GM12801 (cell line): ENCODE results near the gene PKN3.

Source experiments
- TF ChIP-seq, protein P1 (sequence below): IDR thresholded peaks from one replicate; pipeline ENCODE4 v1.5.1; 2011; ENCODE audit warnings: control low read depth; ENCODE audit not compliant: insufficient read length; ENCODE audit errors: extremely low read depth

The PKN3 gene

DNA sequence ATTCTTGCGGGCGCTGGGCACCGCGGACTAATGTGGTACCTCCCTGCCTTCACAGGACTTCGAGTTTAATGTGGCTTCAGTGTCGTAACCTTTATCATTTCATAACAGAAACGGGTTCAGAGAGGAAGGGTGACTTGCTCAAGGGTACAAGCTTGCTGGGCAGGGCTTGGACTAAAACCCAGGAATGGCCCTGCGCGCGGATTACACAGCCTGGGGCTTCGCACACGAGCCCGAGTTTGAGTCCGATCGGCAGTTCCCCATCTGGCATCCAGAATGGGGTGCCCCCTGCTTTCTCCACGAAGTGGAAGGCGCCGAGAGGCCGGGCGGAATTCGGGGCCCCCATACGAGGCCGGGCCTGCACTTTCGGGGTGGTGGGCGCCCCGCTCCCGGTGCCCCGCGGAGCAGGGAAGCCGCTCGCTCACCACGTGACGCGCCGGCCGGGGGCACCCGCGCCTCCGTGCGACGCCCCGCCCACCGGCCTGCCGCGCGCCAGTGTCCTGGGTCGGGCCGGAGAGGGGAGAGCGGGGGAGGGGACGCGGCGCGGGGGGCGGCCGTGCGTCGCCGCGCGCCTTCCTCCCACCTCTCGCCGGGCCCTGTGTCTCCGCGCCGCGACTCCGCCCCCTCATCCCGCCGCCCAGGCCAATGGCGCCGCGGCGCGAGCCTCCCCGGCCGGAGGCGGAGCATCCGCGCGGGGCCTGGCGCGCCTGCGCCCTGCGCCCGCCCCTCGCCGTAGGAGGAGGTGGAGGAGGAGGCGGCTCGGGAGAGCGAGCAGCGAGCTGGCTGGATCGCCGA is 13.6 kb upstream of the PKN3 start, which contains the start of gene SET:
Gene SET, plus strand, starts transcription at position 722 of the 792 bp plus-strand sequence. CDS start 361 bp downstream, outside the sequence.
- TF ChIP-seq, protein P1, sequence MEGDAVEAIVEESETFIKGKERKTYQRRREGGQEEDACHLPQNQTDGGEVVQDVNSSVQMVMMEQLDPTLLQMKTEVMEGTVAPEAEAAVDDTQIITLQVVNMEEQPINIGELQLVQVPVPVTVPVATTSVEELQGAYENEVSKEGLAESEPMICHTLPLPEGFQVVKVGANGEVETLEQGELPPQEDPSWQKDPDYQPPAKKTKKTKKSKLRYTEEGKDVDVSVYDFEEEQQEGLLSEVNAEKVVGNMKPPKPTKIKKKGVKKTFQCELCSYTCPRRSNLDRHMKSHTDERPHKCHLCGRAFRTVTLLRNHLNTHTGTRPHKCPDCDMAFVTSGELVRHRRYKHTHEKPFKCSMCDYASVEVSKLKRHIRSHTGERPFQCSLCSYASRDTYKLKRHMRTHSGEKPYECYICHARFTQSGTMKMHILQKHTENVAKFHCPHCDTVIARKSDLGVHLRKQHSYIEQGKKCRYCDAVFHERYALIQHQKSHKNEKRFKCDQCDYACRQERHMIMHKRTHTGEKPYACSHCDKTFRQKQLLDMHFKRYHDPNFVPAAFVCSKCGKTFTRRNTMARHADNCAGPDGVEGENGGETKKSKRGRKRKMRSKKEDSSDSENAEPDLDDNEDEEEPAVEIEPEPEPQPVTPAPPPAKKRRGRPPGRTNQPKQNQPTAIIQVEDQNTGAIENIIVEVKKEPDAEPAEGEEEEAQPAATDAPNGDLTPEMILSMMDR, result no peak

DNA sequence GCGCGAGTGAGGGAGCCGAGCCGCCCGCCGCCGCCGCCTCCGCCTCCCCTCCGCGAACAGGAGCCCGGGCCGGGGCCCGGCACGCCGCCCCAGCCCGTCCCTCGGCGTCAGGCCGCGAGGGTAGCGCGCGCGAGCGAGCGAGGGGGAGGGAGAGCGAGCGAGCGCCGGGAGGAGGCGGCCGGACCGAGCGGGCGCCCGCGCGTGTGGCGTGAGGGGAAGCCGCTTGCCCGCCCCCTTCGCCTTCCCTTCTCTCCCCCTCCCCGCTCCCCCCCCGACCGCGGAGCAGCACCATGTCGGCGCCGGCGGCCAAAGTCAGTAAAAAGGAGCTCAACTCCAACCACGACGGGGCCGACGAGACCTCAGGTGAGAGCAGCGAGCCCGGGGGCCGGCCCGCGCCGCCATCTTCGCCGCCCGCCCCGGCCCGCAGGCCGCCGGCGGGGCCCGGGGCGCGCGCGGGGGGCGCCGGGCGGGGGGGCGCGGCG is 13.0 kb upstream of the PKN3 start:
- TF ChIP-seq, protein P1, result no peak

GRCh38 chr9:128689820-128690683 is 12.3 kb upstream of the PKN3 start:
- TF ChIP-seq, protein P1, result no peak

DNA sequence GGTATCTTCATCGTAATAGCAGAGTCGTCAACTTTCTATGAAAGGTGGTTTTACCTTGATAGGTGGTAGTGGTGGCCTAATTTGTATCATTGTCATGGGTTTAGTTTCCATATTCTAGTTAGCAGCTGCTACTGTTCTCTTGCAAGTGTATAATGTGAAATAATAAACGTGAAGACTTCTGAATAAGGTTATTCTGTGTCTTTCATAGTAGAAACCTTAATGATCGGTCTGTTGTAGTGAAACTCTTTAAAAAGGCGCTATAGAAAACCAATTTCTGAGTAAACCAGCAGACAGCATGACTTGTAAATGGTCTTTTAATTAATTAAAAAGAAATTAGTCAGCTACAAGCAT is 11.6 kb upstream of the PKN3 start:
- TF ChIP-seq, protein P1, result no peak

DNA sequence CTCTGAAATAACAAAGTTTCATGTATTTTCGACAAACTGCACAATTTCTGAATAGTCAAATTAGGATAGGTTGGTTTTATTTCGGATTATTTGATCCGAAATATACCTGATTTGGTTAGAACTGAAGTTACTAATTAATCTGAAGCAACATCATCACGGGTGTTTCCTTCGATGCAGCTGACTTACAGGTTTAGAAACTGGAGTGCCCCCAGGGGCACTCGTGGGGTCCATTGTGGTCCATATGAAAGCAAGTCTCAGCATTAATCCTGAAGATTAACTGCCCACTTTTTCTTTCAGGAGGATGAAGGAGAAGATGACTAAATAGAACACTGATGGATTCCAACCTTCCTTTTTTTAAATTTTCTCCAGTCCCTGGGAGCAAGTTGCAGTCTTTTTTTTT is 8.0 kb upstream of the PKN3 start:
- TF ChIP-seq, protein P1, result no peak

DNA sequence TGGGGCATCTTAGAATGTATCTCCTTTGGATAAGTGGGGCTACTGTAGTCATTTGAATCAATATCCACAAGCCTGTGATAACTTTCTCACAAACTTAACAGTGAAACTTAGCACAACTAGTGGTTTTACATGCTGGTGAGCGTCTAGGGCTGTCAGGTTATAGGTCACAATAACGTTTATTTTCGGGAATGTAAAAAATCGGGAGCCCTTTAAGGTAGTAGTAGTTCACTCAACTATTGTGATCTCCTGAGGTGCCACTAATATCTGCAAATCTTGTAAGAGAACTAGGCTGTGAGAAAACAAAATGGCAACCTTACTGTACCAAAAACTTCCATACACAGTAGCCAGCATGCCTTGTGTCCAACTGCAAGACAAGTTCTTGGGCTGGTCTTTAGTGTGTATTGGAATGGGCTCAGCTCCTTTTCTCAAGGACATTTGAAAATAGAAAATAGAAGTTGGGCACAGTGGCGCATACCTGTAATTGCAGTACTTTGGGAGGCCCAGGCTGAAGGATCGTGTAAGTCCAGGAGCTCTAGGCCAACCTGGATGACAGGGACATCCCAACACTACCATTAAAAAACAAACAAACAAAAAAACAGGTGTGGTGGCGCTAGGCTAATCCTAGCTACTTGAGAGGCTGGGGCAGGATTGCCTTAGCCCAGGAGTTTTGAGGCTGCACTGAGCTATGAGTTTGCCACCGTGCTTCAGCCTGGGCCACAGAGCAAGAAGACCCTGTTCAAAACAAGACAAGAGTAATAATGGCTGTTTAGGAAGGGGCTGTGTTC is 5.2 kb upstream of the PKN3 start:
- TF ChIP-seq, protein P1, result no peak
